K562 (cell line): ENCODE measurements around the gene PPP1CA. TPM values are rescaled to one million over a fixed set of nuclear protein-coding genes. Genes with fewer than 3 reads are reported as not detected.

ENCODE experiments used
- CSDE1 ChIP-seq, 2 experiments: fragments of 450-650 bp; IDR thresholded peaks; 2 replicates each; pipeline ENCODE4 v1.6.1; 2016; ENCODE audit warnings: mild to moderate bottlenecking in 1 of 2
- DPF2 ChIP-seq: fragments of 450-650 bp; IDR thresholded peaks from 2 replicates; pipeline ENCODE4 v1.6.1; 2016
- NCOA1 ChIP-seq: fragments of 450-650 bp; IDR thresholded peaks from 2 replicates; pipeline ENCODE4 v1.6.1; 2016; ENCODE audit warnings: low read depth
- NCOA4 ChIP-seq: fragments of 450-650 bp; IDR thresholded peaks from 2 replicates; pipeline ENCODE4 v1.6.1; 2018; ENCODE audit warnings: mild to moderate bottlenecking; ENCODE audit not compliant: partially characterized antibody
- NONO ChIP-seq, 2 experiments: fragments of 200-400 bp in 1 of 2; fragments of 450-650 bp in 1 of 2; formaldehyde crosslinking in 1 of 2; IDR thresholded peaks; 2 replicates each; pipeline ENCODE4 v1.6.1; 2017; ENCODE audit warnings: low read depth in 2 of 2, mild to moderate bottlenecking in 2 of 2, moderate library complexity in 2 of 2, low read length in 1 of 2
- RBFOX2 ChIP-seq: fragments of 200-400 bp; formaldehyde crosslinking; IDR thresholded peaks from 2 replicates; pipeline ENCODE4 v1.6.1; 2017; ENCODE audit warnings: low read depth, mild to moderate bottlenecking, low read length, moderate library complexity
- SIX5 ChIP-seq, 2 experiments: IDR thresholded peaks; 2 replicates each; pipeline ENCODE4 v1.6.1; 2011; ENCODE audit warnings: low read length in 2 of 2, borderline replicate concordance in 1 of 2, low read depth in 1 of 2, mild to moderate bottlenecking in 1 of 2, moderate library complexity in 1 of 2; ENCODE audit not compliant: insufficient read depth in 1 of 2
- SLC30A9 ChIP-seq: fragments of 250-450 bp; sonication (Bioruptor Pico); IDR thresholded peaks from 2 replicates; pipeline ENCODE4 v1.8.0; 2022; ENCODE audit warnings: mild to moderate bottlenecking, moderate library complexity
- SREBF2 ChIP-seq: sonication (generic); formaldehyde crosslinking; IDR thresholded peaks from 2 replicates; pipeline ENCODE4 v1.4.0; 2020; ENCODE audit warnings: mild to moderate bottlenecking, missing genetic modification reagents
- TAF1 ChIP-seq: IDR thresholded peaks from 2 replicates; pipeline ENCODE4 v1.6.1; 2011; ENCODE audit warnings: mild to moderate bottlenecking, low read length, moderate library complexity; ENCODE audit not compliant: insufficient read depth, control insufficient read depth, severe bottlenecking; ENCODE audit errors: extremely low read depth
- ZNF184 ChIP-seq: sonication (generic); formaldehyde crosslinking; IDR thresholded peaks from 2 replicates; pipeline ENCODE4 v1.5.0; 2020; ENCODE audit warnings: missing genetic modification reagents
- ZNF253 ChIP-seq: fragments of 250-450 bp; sonication (Bioruptor Pico); conservative IDR thresholded peaks from 2 replicates; pipeline ENCODE4 v1.6.1; 2021; ENCODE audit warnings: mild to moderate bottlenecking
- ZNF644 ChIP-seq: fragments of 200-800 bp; sonication (Bioruptor generic); IDR thresholded peaks from 2 replicates; pipeline ENCODE4 v1.6.1; 2016; ENCODE audit warnings: low read depth, missing genetic modification characterization, missing compliant biosample characterization
- ZNF696 ChIP-seq: fragments of 250-450 bp; sonication (Bioruptor Pico); conservative IDR thresholded peaks from 2 replicates; pipeline ENCODE4 v1.4.0; 2020; ENCODE audit warnings: mild to moderate bottlenecking, moderate library complexity
- ZNF764 ChIP-seq: fragments of 250-450 bp; sonication (Bioruptor Pico); IDR thresholded peaks from 2 replicates; pipeline ENCODE4 v1.4.0; 2020; ENCODE audit warnings: low read depth, mild to moderate bottlenecking, moderate library complexity
- polyA plus RNA-seq, 8 experiments: library from polyadenylated mRNA; depleted of rRNA in 4 of 8; stranded (reverse) in 5 of 8; unstranded in 3 of 8; fragments of >200 nt; fragmentation: Nextera tagmentation in 2 of 8; fragmentation: Illumina TruSeq in 1 of 8; extraction: Ambion mirVana in 2 of 8; extraction: Trizol in 1 of 8; gene quantifications; 2 replicates each; pipeline versions ENCODE4 v1.2.1 to v1.2.3, GENCODE V29; 2011 to 2014; ENCODE audit warnings: inconsistent platforms in 1 of 8, missing spikeins in 1 of 8
- total RNA-seq, 7 experiments: library from RNA; depleted of rRNA in 6 of 7; stranded (reverse); fragments of >200 nt in 6 of 7; fragmentation: Illumina TruSeq in 2 of 7; extraction: Trizol in 2 of 7; gene quantifications; 2 replicates each; pipeline versions ENCODE4 v1.2.1 to v1.2.3, GENCODE V29; 2011 to 2021; ENCODE audit warnings: low replicate concordance in 1 of 7
- TF ChIP-seq, protein P1 (sequence below): sonication (generic); formaldehyde crosslinking; IDR thresholded peaks from 2 replicates; pipeline ENCODE4 v1.8.0; 2022; ENCODE audit warnings: mild to moderate bottlenecking, low read depth, missing genetic modification reagents
- TF ChIP-seq, protein P2 (sequence below), 2 experiments: fragments of 250-450 bp in 1 of 2; fragments of 450-650 bp in 1 of 2; sonication (Bioruptor Pico) in 1 of 2; IDR thresholded peaks; 2 replicates each; pipeline versions ENCODE4 v1.6.1 to v1.8.0; 2016 to 2021; ENCODE audit warnings: mild to moderate bottlenecking in 2 of 2, moderate library complexity in 2 of 2, missing compliant biosample characterization in 1 of 2, missing genetic modification characterization in 1 of 2
- TF ChIP-seq, protein P3 (sequence below): conservative IDR thresholded peaks from 2 replicates; pipeline ENCODE4 v1.6.1; 2011; ENCODE audit warnings: low read depth, mild to moderate bottlenecking, low read length; ENCODE audit not compliant: control insufficient read depth
- TF ChIP-seq, protein P4 (sequence below), 2 experiments: fragments of 200-800 bp in 1 of 2; sonication (Bioruptor generic) in 1 of 2; sonication (generic) in 1 of 2; formaldehyde crosslinking in 1 of 2; IDR thresholded peaks in 1 of 2; conservative IDR thresholded peaks in 1 of 2; 2 replicates each; pipeline versions ENCODE4 v1.5.0 to v1.6.1; 2016 to 2020; ENCODE audit warnings: missing compliant biosample characterization in 1 of 2, missing genetic modification characterization in 1 of 2, missing genetic modification reagents in 1 of 2
- TF ChIP-seq, protein P5 (sequence below): fragments of 250-450 bp; sonication (Bioruptor Pico); IDR thresholded peaks from 2 replicates; pipeline ENCODE4 v1.4.0; 2020; ENCODE audit warnings: borderline replicate concordance

The PPP1CA gene
- total and polyA plus RNA-seq, 9 of the 15 experiments (the other 6 are each of a cell fraction or from before 2014, with no cell fraction given): 18.2 to 242 (median 188) TPM

DNA sequence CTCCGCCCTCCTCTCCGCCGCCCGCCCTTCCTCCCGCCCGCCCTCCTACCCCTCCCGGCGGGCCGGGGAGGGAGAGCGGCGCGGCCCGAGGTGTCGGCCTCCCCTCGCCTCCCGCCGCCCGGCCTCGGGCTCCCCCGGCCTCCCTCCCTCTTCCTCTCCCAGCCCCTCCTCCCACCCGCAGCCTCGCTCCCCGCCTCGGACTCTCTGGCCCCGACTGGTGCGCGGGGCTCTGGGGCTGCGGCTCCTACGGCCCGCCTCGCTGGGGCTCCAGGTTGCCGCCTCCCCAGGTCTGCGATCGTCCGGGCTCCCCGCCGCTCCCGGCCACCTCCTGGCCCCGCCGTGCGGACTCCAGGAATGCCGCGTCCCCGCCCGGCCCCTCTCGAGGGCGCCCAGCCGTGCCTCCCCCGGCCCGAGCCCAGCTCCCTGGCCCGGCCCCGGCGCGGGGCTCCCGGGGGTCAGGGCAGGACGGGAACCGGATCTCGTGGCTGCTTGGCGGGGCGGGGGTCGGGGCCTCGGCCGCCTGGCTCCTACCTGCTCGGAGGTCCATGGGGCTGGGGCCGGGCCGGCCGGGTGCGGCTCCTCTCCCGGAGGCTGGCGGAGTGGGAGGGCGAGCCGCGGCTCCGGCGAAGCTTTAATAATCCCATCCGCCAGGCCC is 28.5 kb downstream of the PPP1CA start, which contains the start of gene CLCF1 (continued):
- peak; percentile 81 for TF ChIP-seq RBFOX2
- no peak for TF ChIP-seq CSDE1 (IDR thresholded peaks at IDR 0.05)
- TF ChIP-seq, protein P1, sequence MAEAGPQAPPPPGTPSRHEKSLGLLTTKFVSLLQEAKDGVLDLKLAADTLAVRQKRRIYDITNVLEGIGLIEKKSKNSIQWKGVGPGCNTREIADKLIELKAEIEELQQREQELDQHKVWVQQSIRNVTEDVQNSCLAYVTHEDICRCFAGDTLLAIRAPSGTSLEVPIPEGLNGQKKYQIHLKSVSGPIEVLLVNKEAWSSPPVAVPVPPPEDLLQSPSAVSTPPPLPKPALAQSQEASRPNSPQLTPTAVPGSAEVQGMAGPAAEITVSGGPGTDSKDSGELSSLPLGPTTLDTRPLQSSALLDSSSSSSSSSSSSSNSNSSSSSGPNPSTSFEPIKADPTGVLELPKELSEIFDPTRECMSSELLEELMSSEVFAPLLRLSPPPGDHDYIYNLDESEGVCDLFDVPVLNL (CRISPR knock-in tag): no peak
- TF ChIP-seq NCOA4: no peak
- no peak for TF ChIP-seq ZNF696 (CRISPR knock-in tag)
- TF ChIP-seq NONO (IDR thresholded peaks at IDR 0.05; ENCODE audit: low read depth in 2 of 2, low read length in 1 of 2): peak in 1 of 2 experiments; percentile 72; a peak in 1 of 4 replicates
- no peak for TF ChIP-seq NCOA1
- TF ChIP-seq ZNF764: no peak
- peak; percentile 34 for TF ChIP-seq TAF1
- no peak for TF ChIP-seq SREBF2 (CRISPR knock-in tag)
- no peak for TF ChIP-seq SLC30A9 (CRISPR knock-in tag)
- no peak for TF ChIP-seq ZNF253 (CRISPR knock-in tag)
- TF ChIP-seq, protein P2, sequence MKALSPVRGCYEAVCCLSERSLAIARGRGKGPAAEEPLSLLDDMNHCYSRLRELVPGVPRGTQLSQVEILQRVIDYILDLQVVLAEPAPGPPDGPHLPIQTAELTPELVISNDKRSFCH (CRISPR knock-in tag; IDR thresholded peaks at IDR 0.05): no peak
- TF ChIP-seq, protein P2 (tag; IDR thresholded peaks at IDR 0.05): no peak
- no peak for TF ChIP-seq ZNF644 (tag)
- TF ChIP-seq, protein P3, sequence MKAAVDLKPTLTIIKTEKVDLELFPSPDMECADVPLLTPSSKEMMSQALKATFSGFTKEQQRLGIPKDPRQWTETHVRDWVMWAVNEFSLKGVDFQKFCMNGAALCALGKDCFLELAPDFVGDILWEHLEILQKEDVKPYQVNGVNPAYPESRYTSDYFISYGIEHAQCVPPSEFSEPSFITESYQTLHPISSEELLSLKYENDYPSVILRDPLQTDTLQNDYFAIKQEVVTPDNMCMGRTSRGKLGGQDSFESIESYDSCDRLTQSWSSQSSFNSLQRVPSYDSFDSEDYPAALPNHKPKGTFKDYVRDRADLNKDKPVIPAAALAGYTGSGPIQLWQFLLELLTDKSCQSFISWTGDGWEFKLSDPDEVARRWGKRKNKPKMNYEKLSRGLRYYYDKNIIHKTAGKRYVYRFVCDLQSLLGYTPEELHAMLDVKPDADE: no peak; the same call in 1 of the 2 replicates
- TF ChIP-seq, protein P4, sequence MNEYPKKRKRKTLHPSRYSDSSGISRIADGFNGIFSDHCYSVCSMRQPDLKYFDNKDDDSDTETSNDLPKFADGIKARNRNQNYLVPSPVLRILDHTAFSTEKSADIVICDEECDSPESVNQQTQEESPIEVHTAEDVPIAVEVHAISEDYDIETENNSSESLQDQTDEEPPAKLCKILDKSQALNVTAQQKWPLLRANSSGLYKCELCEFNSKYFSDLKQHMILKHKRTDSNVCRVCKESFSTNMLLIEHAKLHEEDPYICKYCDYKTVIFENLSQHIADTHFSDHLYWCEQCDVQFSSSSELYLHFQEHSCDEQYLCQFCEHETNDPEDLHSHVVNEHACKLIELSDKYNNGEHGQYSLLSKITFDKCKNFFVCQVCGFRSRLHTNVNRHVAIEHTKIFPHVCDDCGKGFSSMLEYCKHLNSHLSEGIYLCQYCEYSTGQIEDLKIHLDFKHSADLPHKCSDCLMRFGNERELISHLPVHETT (CRISPR knock-in tag; conservative IDR thresholded peaks at IDR 0.05 in 1 of 2, IDR thresholded peaks at IDR 0.05 in 1 of 2): peak in 1 of 2 experiments; percentile 60; a peak in 1 of 4 replicates
- no peak for TF ChIP-seq DPF2
- TF ChIP-seq, protein P5, sequence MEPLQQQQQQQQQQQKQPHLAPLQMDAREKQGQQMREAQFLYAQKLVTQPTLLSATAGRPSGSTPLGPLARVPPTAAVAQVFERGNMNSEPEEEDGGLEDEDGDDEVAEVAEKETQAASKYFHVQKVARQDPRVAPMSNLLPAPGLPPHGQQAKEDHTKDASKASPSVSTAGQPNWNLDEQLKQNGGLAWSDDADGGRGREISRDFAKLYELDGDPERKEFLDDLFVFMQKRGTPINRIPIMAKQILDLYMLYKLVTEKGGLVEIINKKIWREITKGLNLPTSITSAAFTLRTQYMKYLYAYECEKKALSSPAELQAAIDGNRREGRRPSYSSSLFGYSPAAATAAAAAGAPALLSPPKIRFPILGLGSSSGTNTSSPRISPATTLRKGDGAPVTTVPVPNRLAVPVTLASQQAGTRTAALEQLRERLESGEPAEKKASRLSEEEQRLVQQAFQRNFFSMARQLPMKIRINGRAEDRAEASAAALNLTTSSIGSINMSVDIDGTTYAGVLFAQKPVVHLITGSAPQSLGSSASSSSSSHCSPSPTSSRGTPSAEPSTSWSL (CRISPR knock-in tag): 0 out of 2 replicates have a peak, but pooled peaks have one; percentile 57
- no peak for TF ChIP-seq ZNF184 (CRISPR knock-in tag)
- TF ChIP-seq SIX5 (IDR thresholded peaks at IDR 0.05; ENCODE audit: borderline replicate concordance in 1 of 2, insufficient read depth in 1 of 2, low read depth in 1 of 2, low read length in 2 of 2): no peak
